Vagina (tissue), 2 donors: Measurements from ENCODE around the gene ZIC4.

ENCODE experiments used
- POLR2A ChIP-seq, 2 donors: fragments of 450-650 bp; IDR thresholded peaks; one replicate each; pipeline ENCODE4 v1.6.1; 2017; ENCODE audit warnings: antibody characterized with exemption in 2 of 2, mild to moderate bottlenecking in 2 of 2, moderate library complexity in 2 of 2
- TF ChIP-seq, protein P1 (sequence below), 3 experiments: fragments of 450-650 bp in 2 of 3; fragments of 200-600 bp in 1 of 3; sonication (generic) in 1 of 3; IDR thresholded peaks; one replicate each; pipeline ENCODE4 v1.5.1; 2017 to 2019; ENCODE audit warnings: antibody characterized with exemption in 3 of 3, mild to moderate bottlenecking in 2 of 3, moderate library complexity in 2 of 3

DNA sequence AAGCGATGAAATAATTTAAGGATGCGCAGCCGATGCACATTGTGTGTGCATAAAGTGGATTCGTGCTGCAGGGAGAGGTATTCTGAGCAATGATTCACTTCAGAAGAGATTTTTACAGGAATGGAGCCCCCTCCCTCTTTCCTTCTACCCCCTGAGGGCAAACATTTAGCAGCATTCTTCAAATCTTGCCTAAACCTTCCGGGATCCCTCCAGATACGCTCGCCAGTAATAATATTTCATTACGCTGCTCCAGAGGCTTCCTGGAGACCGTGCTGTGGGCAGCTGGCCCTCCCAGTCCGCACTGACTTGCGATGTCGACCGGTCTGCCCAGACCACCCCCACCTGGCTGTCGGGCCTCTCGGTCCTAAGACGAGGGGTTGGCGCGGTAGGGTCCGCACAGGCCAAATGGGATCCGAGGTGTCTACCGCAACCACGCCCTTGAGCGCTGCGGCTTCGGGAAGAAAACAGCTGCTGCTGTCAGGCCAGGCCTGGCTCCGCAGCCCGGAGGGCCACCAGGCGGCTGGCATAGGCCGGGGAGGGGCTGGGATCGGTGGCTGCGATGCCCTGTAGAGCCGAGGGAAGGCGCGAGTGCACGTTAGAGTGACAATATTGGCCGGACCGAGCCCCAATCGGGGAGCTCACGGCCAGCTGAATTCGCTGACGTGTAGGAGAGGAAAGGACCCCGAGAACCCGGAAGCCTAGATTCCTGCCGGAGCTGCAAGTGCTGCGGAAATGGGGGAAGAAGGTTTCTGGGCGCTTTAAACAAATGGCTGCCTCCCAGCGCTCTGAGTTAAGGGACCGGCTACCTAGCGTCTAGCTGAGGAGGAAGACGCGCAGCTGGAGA, 14.3 kb downstream of the ZIC4 start:
- TF ChIP-seq, protein P1, sequence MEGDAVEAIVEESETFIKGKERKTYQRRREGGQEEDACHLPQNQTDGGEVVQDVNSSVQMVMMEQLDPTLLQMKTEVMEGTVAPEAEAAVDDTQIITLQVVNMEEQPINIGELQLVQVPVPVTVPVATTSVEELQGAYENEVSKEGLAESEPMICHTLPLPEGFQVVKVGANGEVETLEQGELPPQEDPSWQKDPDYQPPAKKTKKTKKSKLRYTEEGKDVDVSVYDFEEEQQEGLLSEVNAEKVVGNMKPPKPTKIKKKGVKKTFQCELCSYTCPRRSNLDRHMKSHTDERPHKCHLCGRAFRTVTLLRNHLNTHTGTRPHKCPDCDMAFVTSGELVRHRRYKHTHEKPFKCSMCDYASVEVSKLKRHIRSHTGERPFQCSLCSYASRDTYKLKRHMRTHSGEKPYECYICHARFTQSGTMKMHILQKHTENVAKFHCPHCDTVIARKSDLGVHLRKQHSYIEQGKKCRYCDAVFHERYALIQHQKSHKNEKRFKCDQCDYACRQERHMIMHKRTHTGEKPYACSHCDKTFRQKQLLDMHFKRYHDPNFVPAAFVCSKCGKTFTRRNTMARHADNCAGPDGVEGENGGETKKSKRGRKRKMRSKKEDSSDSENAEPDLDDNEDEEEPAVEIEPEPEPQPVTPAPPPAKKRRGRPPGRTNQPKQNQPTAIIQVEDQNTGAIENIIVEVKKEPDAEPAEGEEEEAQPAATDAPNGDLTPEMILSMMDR (IDR thresholded peaks at IDR 0.05) = no peak
- TF ChIP-seq POLR2A (IDR thresholded peaks at IDR 0.05) = no peak
